ENCODE data around the gene FAM117A. TPM values are rescaled to one million over a fixed set of nuclear protein-coding genes. Genes with fewer than 3 reads are reported as not detected.

FAM117A gene
- total and polyA plus RNA-seq, 7 donors, result 0.71 to 5.1 (median 2.1) TPM

DNA sequence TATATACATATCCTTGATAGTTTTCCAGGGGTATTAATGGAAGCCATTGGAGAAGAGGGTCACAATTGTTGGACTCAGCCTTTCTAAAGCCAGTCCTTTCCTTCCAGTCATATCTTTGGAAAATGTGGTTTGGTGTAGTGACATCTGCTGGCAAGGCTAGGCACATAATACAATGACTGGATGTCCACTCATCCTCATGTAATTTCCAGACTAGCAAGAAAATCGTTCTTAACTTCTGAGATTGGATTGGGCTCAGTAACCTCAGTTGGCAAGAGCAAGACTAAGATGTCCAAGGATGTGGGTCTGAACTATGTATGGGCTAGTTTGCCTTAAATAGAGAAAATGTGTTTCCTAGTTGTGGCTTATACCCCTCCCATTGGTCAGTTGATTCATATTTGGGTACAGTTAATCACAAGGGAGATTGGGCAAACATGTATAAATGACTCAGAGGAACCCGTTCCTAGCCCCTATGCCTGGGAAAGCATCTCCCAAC lies 15.9 kb upstream of the FAM117A start:
- no peaks in the 10 kb centered on the region for H3K36me3 ChIP-seq (ENCODE audit: insufficient read depth in 1 of 2, low read depth in 1 of 2)
- no peak overlapping the region for H3K27ac ChIP-seq

DNA sequence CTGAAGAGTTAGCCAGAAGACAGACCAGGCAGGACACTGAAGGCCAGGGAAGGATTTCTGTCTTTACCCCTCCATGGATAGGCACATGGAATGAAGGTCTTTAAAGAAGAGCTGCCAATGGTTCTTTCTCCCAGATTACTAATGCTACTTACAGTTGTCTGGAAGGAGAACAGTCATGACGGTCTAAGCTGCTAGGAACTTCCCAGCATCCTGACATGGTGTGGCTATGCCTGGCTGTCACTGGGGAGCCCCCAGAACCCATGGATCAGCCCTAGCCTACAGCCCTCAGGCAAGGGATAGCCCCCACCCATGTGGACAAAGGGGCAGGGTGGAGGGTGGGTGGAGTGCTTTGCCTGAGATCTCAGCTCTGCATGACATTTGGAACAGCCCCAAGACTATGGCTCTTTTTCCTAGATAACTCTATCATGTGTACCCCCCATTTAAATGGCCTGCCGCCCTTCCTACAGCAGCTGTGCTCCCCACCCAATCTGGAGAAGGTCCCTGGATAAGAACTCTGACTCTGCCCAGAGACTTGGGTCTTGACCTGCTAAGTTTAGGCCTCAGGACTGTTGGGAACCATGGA lies 15.3 kb upstream of the FAM117A start:
- no peak overlapping the region for H3K27ac ChIP-seq
- ATAC-seq (no peak), DNase-seq (no peak)
- H3K4me1 ChIP-seq, result peaks cover 15% of the 10 kb centered on the region
- 77 to 83% (median 77%) methylated on average over 2 of the region's 2 CpGs for WGBS, 3 donors
- no peaks in the 10 kb centered on the region for H3K27me3 ChIP-seq (ENCODE audit: insufficient read depth in 3 of 3, low read length in 2 of 3)
- no peak overlapping the region for H3K4me3 ChIP-seq
- TF ChIP-seq CTCF (IDR thresholded peaks at IDR 0.05), result no peak
- H3K36me3 ChIP-seq (ENCODE audit: insufficient read depth in 1 of 2, low read depth in 1 of 2), result no peaks in the 10 kb centered on the region
- no peaks in the 10 kb centered on the region for H3K9me3 ChIP-seq
- intact Hi-C loops (cut with DNase I), result loop anchor here (5.0 to 10.0 kb wide), 3 partner anchors 67 to 214 kb away; partner anchors contain the start of gene SLC35B1 (in 1 of the 2)

More for the DNA sequence above, 15.9 kb upstream of the FAM117A start:
- H3K4me3 ChIP-seq, result no peak overlapping the region
- ATAC-seq, result peak; percentile 59 to 79 (median 72)
- no peak for DNase-seq
- peaks cover 15% of the 10 kb centered on the region for H3K4me1 ChIP-seq
- WGBS, 3 donors, result 17 to 19% (median 17%) methylated on average over 2 of the region's 2 CpGs
- no peaks in the 10 kb centered on the region for H3K9me3 ChIP-seq
- intact Hi-C loops (cut with DNase I), result loop anchor here (2.0 to 10.0 kb wide), 5 partner anchors 67 to 218 kb away; partner anchors contain the start of genes DLX3 (in 1 of the 2) and SLC35B1 (in 1 of the 2)
- H3K27me3 ChIP-seq (ENCODE audit: insufficient read depth in 3 of 3, low read length in 2 of 3), result no peaks in the 10 kb centered on the region
- peak; percentile 48 for TF ChIP-seq CTCF (IDR thresholded peaks at IDR 0.05)

DNA sequence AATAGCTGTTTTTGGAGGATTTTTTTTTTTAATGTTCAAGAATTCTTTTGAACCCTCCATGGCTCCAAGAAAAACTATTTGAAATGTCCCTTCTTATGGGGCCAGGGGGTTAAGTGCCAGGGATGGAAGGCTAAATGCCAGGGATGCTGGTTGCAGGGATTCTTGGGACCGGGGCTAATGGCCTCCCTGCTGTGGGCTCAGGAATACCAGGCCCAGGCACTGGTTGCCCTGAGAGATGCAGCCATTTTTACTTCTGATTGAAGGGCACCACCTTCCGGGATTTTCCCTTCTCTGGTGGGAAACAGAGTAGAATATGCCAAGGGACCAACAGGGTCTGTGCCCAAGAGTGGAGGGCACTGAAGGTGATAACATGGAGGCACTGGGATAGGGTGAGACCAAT lies 13.6 kb upstream of the FAM117A start:
- H3K27ac ChIP-seq, result no peak overlapping the region
- DNase-seq, result no peak
- no peaks in the 10 kb centered on the region for H3K9me3 ChIP-seq
- H3K4me3 ChIP-seq, result no peak overlapping the region
- no peaks in the 10 kb centered on the region for H3K27me3 ChIP-seq (ENCODE audit: insufficient read depth in 3 of 3, low read length in 2 of 3)
- ATAC-seq, result no peak
- H3K36me3 ChIP-seq (ENCODE audit: insufficient read depth in 1 of 2, low read depth in 1 of 2), result no peaks in the 10 kb centered on the region
- H3K4me1 ChIP-seq, result peaks cover 4% of the 10 kb centered on the region
- no peak for TF ChIP-seq CTCF (IDR thresholded peaks at IDR 0.05)
- intact Hi-C loops (cut with DNase I), result loop anchor here (5.0 to 10.0 kb wide), 3 partner anchors 65 to 213 kb away; partner anchors contain the start of gene SLC35B1 (in 1 of the 2)
- 63 to 87% (median 69%) methylated on average over 2 of the region's 2 CpGs for WGBS, 3 donors

GRCh38 chr17:49776551-49777300 lies 12.8 kb upstream of the FAM117A start:
- no peak for TF ChIP-seq CTCF (IDR thresholded peaks at IDR 0.05)
- WGBS, 3 donors, result 34 to 47% (median 46%) methylated on average over 8 of the region's 8 CpGs
- no peaks in the 10 kb centered on the region for H3K27me3 ChIP-seq (ENCODE audit: insufficient read depth in 3 of 3, low read length in 2 of 3)
- H3K27ac ChIP-seq, result no peak overlapping the region
- H3K9me3 ChIP-seq, result no peaks in the 10 kb centered on the region
- no peak overlapping the region for H3K4me3 ChIP-seq
- intact Hi-C loops (cut with DNase I), result loop anchor here (5.0 to 10.0 kb wide), 3 partner anchors 64 to 212 kb away; partner anchors contain the start of gene SLC35B1 (in 1 of the 2)
- DNase-seq (no peak), ATAC-seq (no peak)
- H3K36me3 ChIP-seq (ENCODE audit: insufficient read depth in 1 of 2, low read depth in 1 of 2), result no peaks in the 10 kb centered on the region
- H3K4me1 ChIP-seq, result peaks cover 4% of the 10 kb centered on the region

Measured in psoas muscle (tissue), 8 donors.